ENCODE data around the gene TBATA.

TBATA gene

GRCh38 chr10:70775679-70776454 lies 9.3 kb downstream of the TBATA start:
- no peak overlapping the region for H3K4me3 ChIP-seq (ENCODE audit: low read depth, low read length)
- ChIA-PET POLR2A (interaction anchor here (0.6 kb wide), 1 partner anchor 1678 kb away, joined by 4 read pairs; no protein-coding TSS in a partner anchor), CTCF (interaction anchor here (0.5 to 0.7 kb wide), 2 partner anchors 13 to 1006 kb away, joined by 3 to 4 read pairs; no protein-coding TSS in a partner anchor)

GRCh38 chr10:70774810-70775678 lies 10.1 kb downstream of the TBATA start:
- no peak overlapping the region for H3K4me3 ChIP-seq (ENCODE audit: low read depth, low read length)
- ChIA-PET CTCF (interaction anchor here (0.5 to 1.0 kb wide), 2 partner anchors 14 to 16 kb away, joined by 3 read pairs; no protein-coding TSS in a partner anchor), POLR2A (interaction anchor here (0.6 kb wide), 1 partner anchor 1679 kb away, joined by 4 read pairs; no protein-coding TSS in a partner anchor)
- H3K27ac ChIP-seq (ENCODE audit: extremely low read depth, low read depth, low read length) = no peak overlapping the region
- no peaks in the 10 kb centered on the region for H3K36me3 ChIP-seq (ENCODE audit: control insufficient read depth in 2 of 2, insufficient read depth in 1 of 2, low read length in 2 of 2)
- TF ChIP-seq, protein P1, sequence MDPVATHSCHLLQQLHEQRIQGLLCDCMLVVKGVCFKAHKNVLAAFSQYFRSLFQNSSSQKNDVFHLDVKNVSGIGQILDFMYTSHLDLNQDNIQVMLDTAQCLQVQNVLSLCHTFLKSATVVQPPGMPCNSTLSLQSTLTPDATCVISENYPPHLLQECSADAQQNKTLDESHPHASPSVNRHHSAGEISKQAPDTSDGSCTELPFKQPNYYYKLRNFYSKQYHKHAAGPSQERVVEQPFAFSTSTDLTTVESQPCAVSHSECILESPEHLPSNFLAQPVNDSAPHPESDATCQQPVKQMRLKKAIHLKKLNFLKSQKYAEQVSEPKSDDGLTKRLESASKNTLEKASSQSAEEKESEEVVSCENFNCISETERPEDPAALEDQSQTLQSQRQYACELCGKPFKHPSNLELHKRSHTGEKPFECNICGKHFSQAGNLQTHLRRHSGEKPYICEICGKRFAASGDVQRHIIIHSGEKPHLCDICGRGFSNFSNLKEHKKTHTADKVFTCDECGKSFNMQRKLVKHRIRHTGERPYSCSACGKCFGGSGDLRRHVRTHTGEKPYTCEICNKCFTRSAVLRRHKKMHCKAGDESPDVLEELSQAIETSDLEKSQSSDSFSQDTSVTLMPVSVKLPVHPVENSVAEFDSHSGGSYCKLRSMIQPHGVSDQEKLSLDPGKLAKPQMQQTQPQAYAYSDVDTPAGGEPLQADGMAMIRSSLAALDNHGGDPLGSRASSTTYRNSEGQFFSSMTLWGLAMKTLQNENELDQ (tag by site-specific recombination; IDR thresholded peaks at IDR 0.05; ENCODE audit: low read depth) = no peak
- TF ChIP-seq TCF7L2 (IDR thresholded peaks at IDR 0.05; ENCODE audit: borderline replicate concordance, low read depth, low read length) (no peak), ZNF548 (tag by site-specific recombination; IDR thresholded peaks at IDR 0.05) (no peak), ZNF202 (tag by site-specific recombination; IDR thresholded peaks at IDR 0.05; ENCODE audit: borderline replicate concordance) (no peak), ZNF335 (tag by site-specific recombination; conservative IDR thresholded peaks at IDR 0.05) (no peak), ZNF404 (tag by site-specific recombination; IDR thresholded peaks at IDR 0.05) (no peak), ZNF292 (tag by site-specific recombination; IDR thresholded peaks at IDR 0.05; ENCODE audit: borderline replicate concordance, low read depth) (no peak), ZNF670 (tag by site-specific recombination; IDR thresholded peaks at IDR 0.05; ENCODE audit: low read depth) (no peak), KLF9 (tag by site-specific recombination; IDR thresholded peaks at IDR 0.05; ENCODE audit: low read depth) (no peak), ZNF221 (tag by site-specific recombination; IDR thresholded peaks at IDR 0.05; ENCODE audit: borderline replicate concordance) (no peak), ZNF48 (tag by site-specific recombination; IDR thresholded peaks at IDR 0.05) (no peak)
- TF ChIP-seq, protein P2, sequence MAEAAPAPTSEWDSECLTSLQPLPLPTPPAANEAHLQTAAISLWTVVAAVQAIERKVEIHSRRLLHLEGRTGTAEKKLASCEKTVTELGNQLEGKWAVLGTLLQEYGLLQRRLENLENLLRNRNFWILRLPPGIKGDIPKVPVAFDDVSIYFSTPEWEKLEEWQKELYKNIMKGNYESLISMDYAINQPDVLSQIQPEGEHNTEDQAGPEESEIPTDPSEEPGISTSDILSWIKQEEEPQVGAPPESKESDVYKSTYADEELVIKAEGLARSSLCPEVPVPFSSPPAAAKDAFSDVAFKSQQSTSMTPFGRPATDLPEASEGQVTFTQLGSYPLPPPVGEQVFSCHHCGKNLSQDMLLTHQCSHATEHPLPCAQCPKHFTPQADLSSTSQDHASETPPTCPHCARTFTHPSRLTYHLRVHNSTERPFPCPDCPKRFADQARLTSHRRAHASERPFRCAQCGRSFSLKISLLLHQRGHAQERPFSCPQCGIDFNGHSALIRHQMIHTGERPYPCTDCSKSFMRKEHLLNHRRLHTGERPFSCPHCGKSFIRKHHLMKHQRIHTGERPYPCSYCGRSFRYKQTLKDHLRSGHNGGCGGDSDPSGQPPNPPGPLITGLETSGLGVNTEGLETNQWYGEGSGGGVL (tag by site-specific recombination; IDR thresholded peaks at IDR 0.05) = no peak
- TF ChIP-seq, protein P3, sequence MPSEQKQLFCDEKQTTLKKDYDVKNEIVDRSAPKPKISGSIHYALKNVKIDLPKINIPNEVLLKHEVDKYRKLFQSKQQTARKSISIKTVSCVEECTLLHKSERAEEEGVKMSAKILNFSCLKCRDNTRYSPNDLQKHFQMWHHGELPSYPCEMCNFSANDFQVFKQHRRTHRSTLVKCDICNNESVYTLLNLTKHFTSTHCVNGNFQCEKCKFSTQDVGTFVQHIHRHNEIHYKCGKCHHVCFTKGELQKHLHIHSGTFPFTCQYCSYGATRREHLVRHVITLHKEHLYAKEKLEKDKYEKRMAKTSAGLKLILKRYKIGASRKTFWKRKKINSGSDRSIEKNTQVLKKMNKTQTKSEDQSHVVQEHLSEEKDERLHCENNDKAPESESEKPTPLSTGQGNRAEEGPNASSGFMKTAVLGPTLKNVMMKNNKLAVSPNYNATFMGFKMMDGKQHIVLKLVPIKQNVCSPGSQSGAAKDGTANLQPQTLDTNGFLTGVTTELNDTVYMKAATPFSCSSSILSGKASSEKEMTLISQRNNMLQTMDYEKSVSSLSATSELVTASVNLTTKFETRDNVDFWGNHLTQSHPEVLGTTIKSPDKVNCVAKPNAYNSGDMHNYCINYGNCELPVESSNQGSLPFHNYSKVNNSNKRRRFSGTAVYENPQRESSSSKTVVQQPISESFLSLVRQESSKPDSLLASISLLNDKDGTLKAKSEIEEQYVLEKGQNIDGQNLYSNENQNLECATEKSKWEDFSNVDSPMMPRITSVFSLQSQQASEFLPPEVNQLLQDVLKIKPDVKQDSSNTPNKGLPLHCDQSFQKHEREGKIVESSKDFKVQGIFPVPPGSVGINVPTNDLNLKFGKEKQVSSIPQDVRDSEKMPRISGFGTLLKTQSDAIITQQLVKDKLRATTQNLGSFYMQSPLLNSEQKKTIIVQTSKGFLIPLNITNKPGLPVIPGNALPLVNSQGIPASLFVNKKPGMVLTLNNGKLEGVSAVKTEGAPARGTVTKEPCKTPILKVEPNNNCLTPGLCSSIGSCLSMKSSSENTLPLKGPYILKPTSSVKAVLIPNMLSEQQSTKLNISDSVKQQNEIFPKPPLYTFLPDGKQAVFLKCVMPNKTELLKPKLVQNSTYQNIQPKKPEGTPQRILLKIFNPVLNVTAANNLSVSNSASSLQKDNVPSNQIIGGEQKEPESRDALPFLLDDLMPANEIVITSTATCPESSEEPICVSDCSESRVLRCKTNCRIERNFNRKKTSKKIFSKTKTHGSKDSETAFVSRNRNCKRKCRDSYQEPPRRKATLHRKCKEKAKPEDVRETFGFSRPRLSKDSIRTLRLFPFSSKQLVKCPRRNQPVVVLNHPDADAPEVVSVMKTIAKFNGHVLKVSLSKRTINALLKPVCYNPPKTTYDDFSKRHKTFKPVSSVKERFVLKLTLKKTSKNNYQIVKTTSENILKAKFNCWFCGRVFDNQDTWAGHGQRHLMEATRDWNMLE (tag by site-specific recombination; conservative IDR thresholded peaks at IDR 0.05; ENCODE audit: low read depth) = no peak
- H3K4me1 ChIP-seq (ENCODE audit: control insufficient read depth, insufficient read depth, low read length) = no peaks in the 10 kb centered on the region
- H3K9me3 ChIP-seq (ENCODE audit: control insufficient read depth, insufficient read depth, low read depth, low read length) = no peaks in the 10 kb centered on the region

More at GRCh38 chr10:70775679-70776454, 9.3 kb downstream of the TBATA start:
- TF ChIP-seq ZBTB21 (tag by site-specific recombination; IDR thresholded peaks at IDR 0.05) = no peak
- Histone ChIP-seq H3K36me3 (ENCODE audit: control insufficient read depth in 2 of 2, insufficient read depth in 1 of 2, low read length in 2 of 2) (no peaks in the 10 kb centered on the region), H3K9me3 (ENCODE audit: control insufficient read depth, insufficient read depth, low read depth, low read length) (no peaks in the 10 kb centered on the region), H3K27ac (ENCODE audit: extremely low read depth, low read depth, low read length) (no peak overlapping the region), H3K4me1 (ENCODE audit: control insufficient read depth, insufficient read depth, low read length) (no peaks in the 10 kb centered on the region)
